BE2C (cell line): ENCODE measurements around the gene ZSCAN20.

Experiments
- DNase-seq: peaks from one replicate; pipeline ENCODE4 v3.0.0-alpha.2; 2020
- H3K27me3 ChIP-seq: fragments of 250-450 bp; sonication (Bioruptor Pico); 2 replicates; pipeline ENCODE4 v1.5.1; 2020; ENCODE audit warnings: mild to moderate bottlenecking
- H3K36me3 ChIP-seq: fragments of 250-450 bp; sonication (Bioruptor Pico); 2 replicates; pipeline ENCODE4 v1.5.1; 2020; ENCODE audit warnings: mild to moderate bottlenecking
- H3K4me1 ChIP-seq: fragments of 250-450 bp; sonication (Bioruptor Pico); 2 replicates; pipeline ENCODE4 v1.5.1; 2020
- H3K4me3 ChIP-seq: 2 replicates; pipeline ENCODE4 v1.5.1; 2011; ENCODE audit warnings: low read depth, low read length
- H3K9me3 ChIP-seq: fragments of 250-450 bp; sonication (Bioruptor Pico); 2 replicates; pipeline ENCODE4 v1.5.1; 2020
- CTCF ChIP-seq: IDR thresholded peaks from 2 replicates; pipeline ENCODE4 v1.5.1; 2012; ENCODE audit warnings: mild to moderate bottlenecking, low read depth, low read length

ZSCAN20 gene

GRCh38 chr1:33535334-33535733 lies 62.9 kb downstream of the ZSCAN20 start:
- no peaks in the 10 kb centered on the region for H3K27me3 ChIP-seq
- DNase-seq = no peak

GRCh38 chr1:33537885-33538284 lies 65.4 kb downstream of the ZSCAN20 start:
- H3K9me3 ChIP-seq = no peaks in the 10 kb centered on the region
- H3K4me3 ChIP-seq = no peak overlapping the region
- no peak for DNase-seq
- no peak for TF ChIP-seq CTCF
- no peaks in the 10 kb centered on the region for H3K27me3 ChIP-seq
- no peaks in the 10 kb centered on the region for H3K36me3 ChIP-seq
- no peaks in the 10 kb centered on the region for H3K4me1 ChIP-seq

More at GRCh38 chr1:33535334-33535733, 62.9 kb downstream of the ZSCAN20 start:
- no peaks in the 10 kb centered on the region for H3K9me3 ChIP-seq
- TF ChIP-seq CTCF = no peak
- H3K4me1 ChIP-seq = no peaks in the 10 kb centered on the region
- H3K36me3 ChIP-seq = no peaks in the 10 kb centered on the region
- H3K4me3 ChIP-seq = no peak overlapping the region

- Histone ChIP-seq H3K36me3 (no peaks in the 10 kb centered on the region), H3K9me3 (no peaks in the 10 kb centered on the region), H3K4me1 (no peaks in the 10 kb centered on the region), H3K27me3 (no peaks in the 10 kb centered on the region), H3K4me3 (no peak overlapping the region)
- no peak for DNase-seq
- TF ChIP-seq CTCF = no peak
Observed at GRCh38 chr1:33541966-33542365, 69.5 kb downstream of the ZSCAN20 start.
